Measurements from ENCODE around the gene SETD3. TPM values are rescaled to one million over a fixed set of nuclear protein-coding genes. Genes with fewer than 3 reads are reported as not detected.

The SETD3 gene
- polyA plus RNA-seq, 1 donor (not counting 4 experiments of a cell fraction or from before 2014, with no cell fraction given): 48.1 TPM

DNA sequence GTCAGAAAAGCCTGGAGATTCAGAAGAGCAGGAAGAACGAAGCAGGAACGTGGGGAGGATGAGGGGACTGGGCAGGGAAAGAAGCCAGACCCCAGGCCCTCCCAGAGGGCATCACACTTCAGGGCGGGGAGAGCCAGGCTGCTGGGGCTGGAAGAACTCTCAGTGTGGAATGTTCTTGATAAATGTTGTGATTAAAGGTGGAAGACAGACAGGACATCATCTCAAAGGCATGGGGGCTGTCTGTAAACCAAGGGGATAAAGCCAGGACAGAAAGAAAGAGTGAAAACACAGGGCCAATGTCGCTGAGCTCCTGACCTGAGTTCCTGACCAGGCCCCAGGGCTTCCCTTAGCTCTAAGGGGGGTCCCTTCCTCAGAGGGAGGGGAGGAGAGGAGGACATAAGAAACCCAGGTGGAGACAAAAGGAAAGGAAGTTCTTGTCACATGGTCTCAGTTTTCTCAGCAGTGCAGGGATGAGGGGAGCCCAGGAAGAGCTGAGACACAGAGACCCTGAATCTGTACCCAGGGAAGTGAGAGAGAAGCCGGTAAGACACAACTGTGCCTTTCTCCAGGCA is 56.3 kb downstream of the SETD3 start:
- no peak overlapping the region for H2AFZ ChIP-seq (ENCODE audit: control insufficient read depth, low read length)
- H4K20me1 ChIP-seq (ENCODE audit: control insufficient read depth, extremely low read depth, insufficient read depth, low read length): peaks cover 8% of the 10 kb centered on the region
- peaks cover 3 to 10% of the 10 kb centered on the region in 2 experiments for H3K36me3 ChIP-seq (ENCODE audit: control insufficient read depth in 2 of 2, extremely low read depth in 1 of 2, insufficient read depth in 2 of 2, low read length in 2 of 2)
- H3K9ac ChIP-seq (ENCODE audit: control insufficient read depth, extremely low read depth, insufficient read depth, low read length): no peak overlapping the region
- H3K9me3 ChIP-seq (ENCODE audit: control insufficient read depth, low read depth, low read length): peaks cover 3% of the 10 kb centered on the region
- peaks cover 2% of the 10 kb centered on the region for H3K79me2 ChIP-seq (ENCODE audit: control insufficient read depth, insufficient read depth, low read length)
- dilution Hi-C loops (cut with MboI; ENCODE audit: extremely low pct_ligation_motif_present, low sequenced_read_pairs): no loop called here
- TF ChIP-seq, protein P1, sequence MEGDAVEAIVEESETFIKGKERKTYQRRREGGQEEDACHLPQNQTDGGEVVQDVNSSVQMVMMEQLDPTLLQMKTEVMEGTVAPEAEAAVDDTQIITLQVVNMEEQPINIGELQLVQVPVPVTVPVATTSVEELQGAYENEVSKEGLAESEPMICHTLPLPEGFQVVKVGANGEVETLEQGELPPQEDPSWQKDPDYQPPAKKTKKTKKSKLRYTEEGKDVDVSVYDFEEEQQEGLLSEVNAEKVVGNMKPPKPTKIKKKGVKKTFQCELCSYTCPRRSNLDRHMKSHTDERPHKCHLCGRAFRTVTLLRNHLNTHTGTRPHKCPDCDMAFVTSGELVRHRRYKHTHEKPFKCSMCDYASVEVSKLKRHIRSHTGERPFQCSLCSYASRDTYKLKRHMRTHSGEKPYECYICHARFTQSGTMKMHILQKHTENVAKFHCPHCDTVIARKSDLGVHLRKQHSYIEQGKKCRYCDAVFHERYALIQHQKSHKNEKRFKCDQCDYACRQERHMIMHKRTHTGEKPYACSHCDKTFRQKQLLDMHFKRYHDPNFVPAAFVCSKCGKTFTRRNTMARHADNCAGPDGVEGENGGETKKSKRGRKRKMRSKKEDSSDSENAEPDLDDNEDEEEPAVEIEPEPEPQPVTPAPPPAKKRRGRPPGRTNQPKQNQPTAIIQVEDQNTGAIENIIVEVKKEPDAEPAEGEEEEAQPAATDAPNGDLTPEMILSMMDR (optimal IDR thresholded peaks at IDR 0.05 in 1 of 3, IDR thresholded peaks at IDR 0.05 in 1 of 3, conservative IDR thresholded peaks at IDR 0.05 in 1 of 3; ENCODE audit: extremely low read depth in 1 of 3, insufficient read depth in 2 of 3, low read length in 3 of 3): no peak
- TF ChIP-seq EZH2 (IDR thresholded peaks at IDR 0.05; ENCODE audit: low read length): no peak
- peaks cover 2% of the 10 kb centered on the region for H3K9me1 ChIP-seq (ENCODE audit: control insufficient read depth, extremely low read depth, insufficient read depth, low read length)
- DNase-seq (ENCODE audit: low read depth, low spot score) (no peak), FAIRE-seq (peak; percentile 20)
- peaks cover 12% of the 10 kb centered on the region for H3K4me1 ChIP-seq (ENCODE audit: control insufficient read depth, extremely low read depth, insufficient read depth, low read length)
- no peaks in the 10 kb centered on the region for H3K27me3 ChIP-seq (ENCODE audit: control insufficient read depth, extremely low read depth, insufficient read depth, low read length)
- no peak overlapping the region for H3K4me3 ChIP-seq (ENCODE audit: control insufficient read depth in 2 of 3, extremely low read depth in 1 of 3, insufficient read depth in 2 of 3, low read depth in 1 of 3, low read length in 3 of 3)
- no peak overlapping the region for H3K27ac ChIP-seq (ENCODE audit: control insufficient read depth, insufficient read depth, low read length)
- H3K4me2 ChIP-seq (ENCODE audit: control insufficient read depth, extremely low read depth, insufficient read depth, low read depth, low read length): no peak overlapping the region

DNA sequence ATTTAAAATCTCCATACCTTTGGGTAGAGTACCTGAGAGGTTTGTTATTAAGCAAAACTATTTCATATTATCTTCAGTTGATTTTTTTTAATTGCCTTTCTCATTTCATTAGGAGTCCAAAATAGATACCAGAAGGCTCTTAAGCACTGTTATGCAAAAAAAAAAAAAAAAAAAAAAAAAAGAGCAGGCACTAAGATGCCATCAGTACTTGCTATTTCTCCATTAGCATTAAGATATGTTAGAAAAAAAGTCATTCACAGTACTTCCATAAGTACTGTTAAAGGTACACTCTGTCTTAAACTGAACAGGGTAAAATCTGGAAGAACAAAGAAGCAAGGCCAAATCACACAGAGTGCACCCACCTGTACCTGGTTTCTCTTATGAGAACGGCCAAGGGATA is 57.2 kb downstream of the SETD3 start:
- H3K79me2 ChIP-seq (ENCODE audit: control insufficient read depth, insufficient read depth, low read length): peaks cover 2% of the 10 kb centered on the region
- dilution Hi-C loops (cut with MboI; ENCODE audit: extremely low pct_ligation_motif_present, low sequenced_read_pairs): no loop called here
- TF ChIP-seq, protein P1 (optimal IDR thresholded peaks at IDR 0.05 in 1 of 3, IDR thresholded peaks at IDR 0.05 in 1 of 3, conservative IDR thresholded peaks at IDR 0.05 in 1 of 3; ENCODE audit: extremely low read depth in 1 of 3, insufficient read depth in 2 of 3, low read length in 3 of 3): no peak
- no peak for TF ChIP-seq EZH2 (IDR thresholded peaks at IDR 0.05; ENCODE audit: low read length)

More for the DNA sequence above, 57.2 kb downstream of the SETD3 start:
- no peaks in the 10 kb centered on the region for H3K9me3 ChIP-seq (ENCODE audit: control insufficient read depth, low read depth, low read length)
- H3K9me1 ChIP-seq (ENCODE audit: control insufficient read depth, extremely low read depth, insufficient read depth, low read length): peaks cover 2% of the 10 kb centered on the region
- DNase-seq (ENCODE audit: low read depth, low spot score): no peak
- H3K9ac ChIP-seq (ENCODE audit: control insufficient read depth, extremely low read depth, insufficient read depth, low read length): no peak overlapping the region
- peaks cover 3 to 10% of the 10 kb centered on the region in 2 experiments for H3K36me3 ChIP-seq (ENCODE audit: control insufficient read depth in 2 of 2, extremely low read depth in 1 of 2, insufficient read depth in 2 of 2, low read length in 2 of 2)
- H3K4me3 ChIP-seq (ENCODE audit: control insufficient read depth in 2 of 3, extremely low read depth in 1 of 3, insufficient read depth in 2 of 3, low read depth in 1 of 3, low read length in 3 of 3): no peak overlapping the region
- H3K4me2 ChIP-seq (ENCODE audit: control insufficient read depth, extremely low read depth, insufficient read depth, low read depth, low read length): no peak overlapping the region
- H3K27me3 ChIP-seq (ENCODE audit: control insufficient read depth, extremely low read depth, insufficient read depth, low read length): no peaks in the 10 kb centered on the region
- no peak for FAIRE-seq
- no peak overlapping the region for H2AFZ ChIP-seq (ENCODE audit: control insufficient read depth, low read length)
- no peak overlapping the region for H3K27ac ChIP-seq (ENCODE audit: control insufficient read depth, insufficient read depth, low read length)
- H3K4me1 ChIP-seq (ENCODE audit: control insufficient read depth, extremely low read depth, insufficient read depth, low read length): peaks cover 12% of the 10 kb centered on the region
- peaks cover 8% of the 10 kb centered on the region for H4K20me1 ChIP-seq (ENCODE audit: control insufficient read depth, extremely low read depth, insufficient read depth, low read length)

Data from keratinocyte (primary cell).